ENCODE data around the gene LMTK2. TPM values are rescaled to one million over a fixed set of nuclear protein-coding genes. Genes with fewer than 3 reads are reported as not detected.

The LMTK2 gene
- total RNA-seq, 1 experiment from 2014 or later: 17.8 TPM

GRCh38 chr7:98137134-98137825 lies 30.6 kb downstream of the LMTK2 start:
- H3K9me3 ChIP-seq (ENCODE audit: control insufficient read depth in 1 of 2, insufficient read depth in 1 of 2, low read depth in 1 of 2, low read length in 2 of 2): no peaks in the 10 kb centered on the region
- CTCF ChIA-PET: interaction anchor here (1.5 kb wide), 1 partner anchor 116 kb away, joined by 3 read pairs; no protein-coding TSS in a partner anchor
- H3K27me3 ChIP-seq (ENCODE audit: insufficient read depth, low read length): no peaks in the 10 kb centered on the region
- H3K79me2 ChIP-seq (ENCODE audit: insufficient read depth, low read length): peaks cover 16% of the 10 kb centered on the region; the same call in 1 of the 2 replicates
- RAD21 ChIA-PET (ENCODE audit: low non-redundant PET in 1 of 2, low total read pairs in 2 of 2, uncharacterized antibody in 2 of 2, unreplicated experiment in 2 of 2): no interaction called here
- H3K9me2 ChIP-seq (ENCODE audit: insufficient read depth): no peaks in the 10 kb centered on the region
- no TSS peak for BruUV-seq (replicated peaks)
- ATAC-seq (no peak), DNase-seq (ENCODE audit: low read depth, low spot score) (no peak)
- no peak overlapping the region for H3K9ac ChIP-seq (ENCODE audit: low read length)
- no peak overlapping the region for H3K27ac ChIP-seq (ENCODE audit: low read depth, low read length)
- peaks cover 41 to 48% of the 10 kb centered on the region in 2 experiments for H3K4me1 ChIP-seq (ENCODE audit: control insufficient read depth in 1 of 2, insufficient read depth in 2 of 2, low read length in 2 of 2)
- H4K20me1 ChIP-seq (ENCODE audit: insufficient read depth): peaks cover 27% of the 10 kb centered on the region; the same call in 1 of the 2 replicates
- no peak for TF ChIP-seq ELF1 (IDR thresholded peaks at IDR 0.05; ENCODE audit: borderline replicate concordance, low read depth)
- intact Hi-C loops (cut with micrococcal nuclease): no loop called here
- H3K4me3 ChIP-seq (replicated peaks in 1 of 2; ENCODE audit: low read depth in 1 of 2, low read length in 2 of 2): no peak overlapping the region
- no peak overlapping the region for H3K4me2 ChIP-seq (ENCODE audit: low read length)
- H2AFZ ChIP-seq (ENCODE audit: low read depth, low read length, poor library complexity, severe bottlenecking): no peak overlapping the region
- H3K36me3 ChIP-seq (ENCODE audit: control insufficient read depth in 1 of 2, insufficient read depth in 2 of 2, low read length in 2 of 2): peaks cover 0 to 5% of the 10 kb centered on the region in 2 experiments; a peak in 1 of 4 replicates
- POLR2A ChIA-PET: no interaction called here

DNA sequence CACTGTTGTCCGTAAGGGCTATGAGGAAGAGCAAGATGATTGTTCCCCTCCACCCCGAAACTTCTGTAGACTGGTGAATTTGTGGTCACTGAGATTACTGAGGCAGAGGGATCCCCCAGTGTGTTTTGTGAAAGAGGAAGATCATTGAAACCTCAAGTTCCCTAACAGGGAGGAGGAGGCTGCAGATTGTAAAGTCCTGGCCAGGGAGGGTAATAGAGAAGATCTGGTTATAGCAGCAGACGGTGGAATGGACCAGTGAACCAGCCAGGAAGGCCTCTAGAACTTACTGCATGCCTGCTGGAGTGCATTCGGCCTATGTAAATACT lies 31.1 kb downstream of the LMTK2 start:
- CTCF ChIA-PET: interaction anchor here (1.5 kb wide), 1 partner anchor 116 kb away, joined by 3 read pairs; no protein-coding TSS in a partner anchor
- RAD21 ChIA-PET (ENCODE audit: low non-redundant PET in 1 of 2, low total read pairs in 2 of 2, uncharacterized antibody in 2 of 2, unreplicated experiment in 2 of 2): no interaction called here
- TF ChIP-seq, protein P1, sequence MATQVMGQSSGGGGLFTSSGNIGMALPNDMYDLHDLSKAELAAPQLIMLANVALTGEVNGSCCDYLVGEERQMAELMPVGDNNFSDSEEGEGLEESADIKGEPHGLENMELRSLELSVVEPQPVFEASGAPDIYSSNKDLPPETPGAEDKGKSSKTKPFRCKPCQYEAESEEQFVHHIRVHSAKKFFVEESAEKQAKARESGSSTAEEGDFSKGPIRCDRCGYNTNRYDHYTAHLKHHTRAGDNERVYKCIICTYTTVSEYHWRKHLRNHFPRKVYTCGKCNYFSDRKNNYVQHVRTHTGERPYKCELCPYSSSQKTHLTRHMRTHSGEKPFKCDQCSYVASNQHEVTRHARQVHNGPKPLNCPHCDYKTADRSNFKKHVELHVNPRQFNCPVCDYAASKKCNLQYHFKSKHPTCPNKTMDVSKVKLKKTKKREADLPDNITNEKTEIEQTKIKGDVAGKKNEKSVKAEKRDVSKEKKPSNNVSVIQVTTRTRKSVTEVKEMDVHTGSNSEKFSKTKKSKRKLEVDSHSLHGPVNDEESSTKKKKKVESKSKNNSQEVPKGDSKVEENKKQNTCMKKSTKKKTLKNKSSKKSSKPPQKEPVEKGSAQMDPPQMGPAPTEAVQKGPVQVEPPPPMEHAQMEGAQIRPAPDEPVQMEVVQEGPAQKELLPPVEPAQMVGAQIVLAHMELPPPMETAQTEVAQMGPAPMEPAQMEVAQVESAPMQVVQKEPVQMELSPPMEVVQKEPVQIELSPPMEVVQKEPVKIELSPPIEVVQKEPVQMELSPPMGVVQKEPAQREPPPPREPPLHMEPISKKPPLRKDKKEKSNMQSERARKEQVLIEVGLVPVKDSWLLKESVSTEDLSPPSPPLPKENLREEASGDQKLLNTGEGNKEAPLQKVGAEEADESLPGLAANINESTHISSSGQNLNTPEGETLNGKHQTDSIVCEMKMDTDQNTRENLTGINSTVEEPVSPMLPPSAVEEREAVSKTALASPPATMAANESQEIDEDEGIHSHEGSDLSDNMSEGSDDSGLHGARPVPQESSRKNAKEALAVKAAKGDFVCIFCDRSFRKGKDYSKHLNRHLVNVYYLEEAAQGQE (IDR thresholded peaks at IDR 0.05; ENCODE audit: low read depth): no peak
- TF ChIP-seq TCF7L2 (IDR thresholded peaks at IDR 0.05; ENCODE audit: borderline replicate concordance, extremely low read depth, insufficient read depth, insufficient read length) (no peak), ZNF274 (IDR thresholded peaks at IDR 0.05; ENCODE audit: low read depth, low read length) (no peak), ZBTB33 (IDR thresholded peaks at IDR 0.05; ENCODE audit: extremely low read depth, insufficient replicate concordance, low read length) (no peak), ATF3 (IDR thresholded peaks at IDR 0.05) (no peak), POLR2A (IDR thresholded peaks at IDR 0.05; ENCODE audit: borderline replicate concordance, extremely low read depth, insufficient read depth, insufficient read length) (no peak), CEBPB (IDR thresholded peaks at IDR 0.05; ENCODE audit: low read depth) (no peak), SIN3A (IDR thresholded peaks at IDR 0.05; ENCODE audit: low read depth) (no peak), YY1 (IDR thresholded peaks at IDR 0.05; ENCODE audit: extremely low read depth, insufficient replicate concordance, low read depth, low read length) (no peak), JUND (IDR thresholded peaks at IDR 0.05) (no peak), CBX3 (IDR thresholded peaks at IDR 0.05; ENCODE audit: low read depth) (no peak), EZH2phosphoT487 (IDR thresholded peaks at IDR 0.05; ENCODE audit: borderline replicate concordance) (no peak)
- TF ChIP-seq, protein P2, sequence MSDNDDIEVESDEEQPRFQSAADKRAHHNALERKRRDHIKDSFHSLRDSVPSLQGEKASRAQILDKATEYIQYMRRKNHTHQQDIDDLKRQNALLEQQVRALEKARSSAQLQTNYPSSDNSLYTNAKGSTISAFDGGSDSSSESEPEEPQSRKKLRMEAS (IDR thresholded peaks at IDR 0.05): no peak

More for the DNA sequence above, 31.1 kb downstream of the LMTK2 start:
- H4K20me1 ChIP-seq (ENCODE audit: insufficient read depth): peaks cover 27% of the 10 kb centered on the region; the same call in 1 of the 2 replicates
- no peak overlapping the region for H3K27ac ChIP-seq (ENCODE audit: low read depth, low read length)
- H3K4me1 ChIP-seq (ENCODE audit: control insufficient read depth in 1 of 2, insufficient read depth in 2 of 2, low read length in 2 of 2): peaks cover 39 to 43% of the 10 kb centered on the region in 2 experiments
- H3K9me3 ChIP-seq (ENCODE audit: control insufficient read depth in 1 of 2, insufficient read depth in 1 of 2, low read depth in 1 of 2, low read length in 2 of 2): no peaks in the 10 kb centered on the region
- peaks cover 12% of the 10 kb centered on the region; the same call in 1 of the 2 replicates for H3K79me2 ChIP-seq (ENCODE audit: insufficient read depth, low read length)
- no peak overlapping the region for H3K9ac ChIP-seq (ENCODE audit: low read length)
- H3K4me2 ChIP-seq (ENCODE audit: low read length): no peak overlapping the region
- BruUV-seq (replicated peaks): no TSS peak
- no peaks in the 10 kb centered on the region for H3K9me2 ChIP-seq (ENCODE audit: insufficient read depth)
- POLR2A ChIA-PET: no interaction called here
- H3K4me3 ChIP-seq (replicated peaks in 1 of 2; ENCODE audit: low read depth in 1 of 2, low read length in 2 of 2): no peak overlapping the region
- intact Hi-C loops (cut with micrococcal nuclease): no loop called here
- no peak for DNase-seq (ENCODE audit: low read depth, low spot score)
- H2AFZ ChIP-seq (ENCODE audit: low read depth, low read length, poor library complexity, severe bottlenecking): no peak overlapping the region
- ATAC-seq: no peak
- H3K27me3 ChIP-seq (ENCODE audit: insufficient read depth, low read length): no peaks in the 10 kb centered on the region
- H3K36me3 ChIP-seq (ENCODE audit: control insufficient read depth in 1 of 2, insufficient read depth in 2 of 2, low read length in 2 of 2): peaks cover 0 to 5% of the 10 kb centered on the region in 2 experiments; a peak in 1 of 4 replicates

Data from HCT116 (cell line).